ENCODE results near the gene SPATA32. TPM values are rescaled to one million over a fixed set of nuclear protein-coding genes. Genes with fewer than 3 reads are reported as not detected.

Gene SPATA32
- total and polyA plus RNA-seq, 7 donors = 0.07 TPM; not detected in 6

GRCh38 chr17:45299361-45299760 is 37.5 kb upstream of the SPATA32 start:
- H3K27me3 ChIP-seq = no peaks in the 10 kb centered on the region
- no peak for DNase-seq
- H3K27ac ChIP-seq = peak overlapping the region; percentile 79 to 98 (median 92)
- peaks cover 0 to 99% (median 95%) of the 10 kb centered on the region in 4 donors for H3K4me1 ChIP-seq
- 58 to 84% methylated on average over 2 of the region's 2 CpGs for WGBS, 2 donors
- TF ChIP-seq CTCF (IDR thresholded peaks at IDR 0.05) (no peak), EP300 (IDR thresholded peaks at IDR 0.05) (no peak), POLR2A (IDR thresholded peaks at IDR 0.05) (no peak), POLR2AphosphoS5 (IDR thresholded peaks at IDR 0.05) (no peak)
- no peaks in the 10 kb centered on the region for H3K36me3 ChIP-seq
- no peak overlapping the region for H3K4me3 ChIP-seq
- H3K9me3 ChIP-seq = no peaks in the 10 kb centered on the region
- intact Hi-C loops (cut with DNase I) = no loop called here

GRCh38 chr17:45298546-45299285 is 36.8 kb upstream of the SPATA32 start:
- Histone ChIP-seq H3K4me1 (peaks cover 0 to 99% (median 98%) of the 10 kb centered on the region in 4 donors), H3K36me3 (no peaks in the 10 kb centered on the region)

GRCh38 chr17:45296833-45297124 is 34.9 kb upstream of the SPATA32 start:
- no peaks in the 10 kb centered on the region for H3K36me3 ChIP-seq
- no peak overlapping the region for H3K4me3 ChIP-seq
- TF ChIP-seq CTCF (IDR thresholded peaks at IDR 0.05) = no peak
- peak in 1 of 4 donors; percentile 82 for TF ChIP-seq EP300 (IDR thresholded peaks at IDR 0.05)
- TF ChIP-seq POLR2AphosphoS5 (IDR thresholded peaks at IDR 0.05) = peak; percentile 17 to 77 (median 56)
- no peak for TF ChIP-seq POLR2A (IDR thresholded peaks at IDR 0.05)
- no peak for DNase-seq
- H3K27ac ChIP-seq = peak overlapping the region; percentile 79 to 98 (median 92)
- 12 to 51% methylated on average over 1 of the region's 1 CpG for WGBS, 2 donors
- intact Hi-C loops (cut with DNase I) = no loop called here
- no peaks in the 10 kb centered on the region for H3K27me3 ChIP-seq
- H3K9me3 ChIP-seq = no peaks in the 10 kb centered on the region
- H3K4me1 ChIP-seq = peaks cover 0 to 99% (median 98%) of the 10 kb centered on the region in 4 donors

More at GRCh38 chr17:45298546-45299285, 36.8 kb upstream of the SPATA32 start:
- Histone ChIP-seq H3K27ac (peak overlapping the region; percentile 79 to 98 (median 92)), H3K4me3 (no peak overlapping the region), H3K9me3 (no peaks in the 10 kb centered on the region), H3K27me3 (no peaks in the 10 kb centered on the region)
- 78 to 92% methylated on average over 8 of the region's 8 CpGs for WGBS, 2 donors
- no peak for DNase-seq
- intact Hi-C loops (cut with DNase I) = no loop called here
- TF ChIP-seq POLR2A (IDR thresholded peaks at IDR 0.05) (no peak), POLR2AphosphoS5 (IDR thresholded peaks at IDR 0.05) (peak in 1 of 4 donors; percentile 26)

GRCh38 chr17:45296003-45296832 is 34.3 kb upstream of the SPATA32 start:
- Histone ChIP-seq H3K27ac (peak overlapping the region; percentile 79 to 98 (median 92)), H3K36me3 (no peaks in the 10 kb centered on the region), H3K4me1 (peaks cover 0 to 100% (median 100%) of the 10 kb centered on the region in 4 donors), H3K27me3 (no peaks in the 10 kb centered on the region), H3K9me3 (no peaks in the 10 kb centered on the region), H3K4me3 (no peak overlapping the region)
- intact Hi-C loops (cut with DNase I) = no loop called here
- 62 to 72% methylated on average over 7 of the region's 7 CpGs for WGBS, 2 donors
- no peak for DNase-seq
- TF ChIP-seq EP300 (IDR thresholded peaks at IDR 0.05) (no peak), CTCF (IDR thresholded peaks at IDR 0.05) (no peak), POLR2AphosphoS5 (IDR thresholded peaks at IDR 0.05) (no peak), POLR2A (IDR thresholded peaks at IDR 0.05) (no peak)

GRCh38 chr17:45294506-45294905 is 32.6 kb upstream of the SPATA32 start:
- intact Hi-C loops (cut with DNase I) = no loop called here
- Histone ChIP-seq H3K4me3 (no peak overlapping the region), H3K9me3 (no peaks in the 10 kb centered on the region), H3K36me3 (peaks cover 0 to 9% (median 3%) of the 10 kb centered on the region in 4 donors), H3K27ac (peak overlapping the region; percentile 79 to 98 (median 92)), H3K27me3 (no peaks in the 10 kb centered on the region), H3K4me1 (peaks cover 0 to 100% (median 100%) of the 10 kb centered on the region in 4 donors)
- DNase-seq = no peak
- TF ChIP-seq POLR2AphosphoS5 (IDR thresholded peaks at IDR 0.05) = peak in 2 of 4 donors; percentile 37 to 50
- TF ChIP-seq CTCF (IDR thresholded peaks at IDR 0.05) = no peak
- 75 to 86% methylated on average over 3 of the region's 3 CpGs for WGBS, 2 donors

Data from sigmoid colon (tissue), 7 donors.